Thyroid gland (tissue), 4 donors: ENCODE data around the gene RAB32.
"Not testable (repeated sequence)": the region's sequence is repeated elsewhere in the genome, so short reads cannot be mapped to it uniquely, and the experiment has no call there.

Experiments used
- POLR2A ChIP-seq, 2 donors: fragments of 450-650 bp; IDR thresholded peaks; one replicate each; pipeline ENCODE4 v1.6.1; 2017; ENCODE audit warnings: antibody characterized with exemption in 2 of 2, mild to moderate bottlenecking in 2 of 2, moderate library complexity in 1 of 2
- TF ChIP-seq, protein P1 (sequence below), 6 experiments: fragments of 200-600 bp in 3 of 6; fragments of 450-650 bp in 3 of 6; sonication (generic) in 3 of 6; IDR thresholded peaks; one replicate each; pipeline ENCODE4 v1.5.1; 2016 to 2019; ENCODE audit warnings: antibody characterized with exemption in 6 of 6, mild to moderate bottlenecking in 2 of 6, inconsistent platforms in 1 of 6, moderate library complexity in 1 of 6

DNA sequence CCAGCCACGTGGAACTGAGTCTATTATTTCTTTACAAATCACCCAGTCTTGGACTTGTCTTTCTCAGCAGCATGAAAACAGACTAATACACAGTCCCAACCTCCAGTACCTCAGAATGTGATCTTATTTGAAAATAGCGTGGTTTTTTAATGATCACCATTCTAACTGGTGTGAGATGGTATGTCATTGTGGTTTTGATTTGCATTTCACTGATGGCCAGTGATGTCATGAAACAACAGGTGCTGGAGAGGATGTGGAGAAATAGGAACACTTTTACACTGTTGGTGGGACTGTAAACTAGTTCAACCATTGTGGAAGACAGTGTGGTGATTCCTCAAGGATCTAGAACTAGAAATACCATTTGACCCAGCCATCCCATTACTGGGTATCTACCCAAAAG lies 23.0 kb downstream of the RAB32 start:
- TF ChIP-seq, protein P1, sequence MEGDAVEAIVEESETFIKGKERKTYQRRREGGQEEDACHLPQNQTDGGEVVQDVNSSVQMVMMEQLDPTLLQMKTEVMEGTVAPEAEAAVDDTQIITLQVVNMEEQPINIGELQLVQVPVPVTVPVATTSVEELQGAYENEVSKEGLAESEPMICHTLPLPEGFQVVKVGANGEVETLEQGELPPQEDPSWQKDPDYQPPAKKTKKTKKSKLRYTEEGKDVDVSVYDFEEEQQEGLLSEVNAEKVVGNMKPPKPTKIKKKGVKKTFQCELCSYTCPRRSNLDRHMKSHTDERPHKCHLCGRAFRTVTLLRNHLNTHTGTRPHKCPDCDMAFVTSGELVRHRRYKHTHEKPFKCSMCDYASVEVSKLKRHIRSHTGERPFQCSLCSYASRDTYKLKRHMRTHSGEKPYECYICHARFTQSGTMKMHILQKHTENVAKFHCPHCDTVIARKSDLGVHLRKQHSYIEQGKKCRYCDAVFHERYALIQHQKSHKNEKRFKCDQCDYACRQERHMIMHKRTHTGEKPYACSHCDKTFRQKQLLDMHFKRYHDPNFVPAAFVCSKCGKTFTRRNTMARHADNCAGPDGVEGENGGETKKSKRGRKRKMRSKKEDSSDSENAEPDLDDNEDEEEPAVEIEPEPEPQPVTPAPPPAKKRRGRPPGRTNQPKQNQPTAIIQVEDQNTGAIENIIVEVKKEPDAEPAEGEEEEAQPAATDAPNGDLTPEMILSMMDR (IDR thresholded peaks at IDR 0.05), result not testable (repeated sequence)
- TF ChIP-seq POLR2A (IDR thresholded peaks at IDR 0.05), result not testable (repeated sequence)
